OCI-LY3 (cell line): ENCODE data around the gene LCE5A.

Source experiments
- H2AFZ ChIP-seq: fragments of 200-600, 300-600 bp; shearing (Covaris generic); 2 replicates; pipeline ENCODE4 v1.6.0; 2014; ENCODE audit warnings: antibody characterized with exemption, low read depth, low read length
- H3K27ac ChIP-seq: fragments of 200-600, 300-600 bp; sonication (generic); 2 replicates; pipeline ENCODE4 v1.5.1; 2014; ENCODE audit warnings: mild to moderate bottlenecking, low read length, moderate library complexity, mixed read lengths
- H3K27me3 ChIP-seq: fragments of 200-600, 300-600 bp; sonication (generic); 2 replicates; pipeline ENCODE4 v1.6.1; 2014; ENCODE audit warnings: low read depth, low read length, mixed read lengths
- H3K36me3 ChIP-seq: fragments of 200-600, 300-600 bp; sonication (generic); replicated peaks from 2 replicates; pipeline ENCODE3; 2014; ENCODE audit warnings: low read depth, low read length, mixed read lengths
- H3K4me1 ChIP-seq: fragments of 300-600, 200-600 bp; sonication (generic); 2 replicates; pipeline ENCODE4 v1.6.1; 2014; ENCODE audit warnings: low read length, mixed read lengths
- H3K4me2 ChIP-seq: fragments of 200-600, 300-600 bp; sonication (generic); 2 replicates; pipeline ENCODE4 v1.6.1; 2014; ENCODE audit warnings: low read length, mixed read lengths
- H3K4me3 ChIP-seq: fragments of 300-600, 200-600 bp; sonication (generic); 2 replicates; pipeline ENCODE4 v1.5.1; 2014; ENCODE audit warnings: antibody characterized with exemption, mild to moderate bottlenecking, low read length, moderate library complexity
- H3K79me2 ChIP-seq: fragments of 300-600, 200-600 bp; shearing (Covaris generic); 2 replicates; pipeline ENCODE4 v1.6.1; 2014; ENCODE audit warnings: mild to moderate bottlenecking, low read length, mixed read lengths
- H3K9ac ChIP-seq: fragments of 300-600, 200-600 bp; shearing (Covaris generic); 2 replicates; pipeline ENCODE4 v1.6.0; 2014; ENCODE audit warnings: mild to moderate bottlenecking, low read length, moderate library complexity
- H3K9me3 ChIP-seq: fragments of 200-600, 300-600 bp; shearing (Covaris generic); 2 replicates; pipeline ENCODE4 v1.6.1; 2014; ENCODE audit warnings: low read length, mixed read lengths; ENCODE audit not compliant: insufficient read depth
- H4K20me1 ChIP-seq: fragments of 200-600, 300-600 bp; sonication (generic); 2 replicates; pipeline ENCODE4 v1.6.1; 2016; ENCODE audit warnings: low read length, mixed read lengths; ENCODE audit not compliant: insufficient read depth
- EZH2phosphoT487 ChIP-seq: fragments of 200-600 bp; shearing (Covaris generic); IDR thresholded peaks from 2 replicates; pipeline ENCODE4 v1.6.1; 2018; ENCODE audit warnings: antibody characterized with exemption, mixed run types, low read depth
- TF ChIP-seq, protein P1 (sequence below): fragments of 200-600, 300-600 bp; sonication (generic); IDR thresholded peaks from 2 replicates; pipeline ENCODE4 v1.5.1; 2014; ENCODE audit warnings: antibody characterized with exemption, low read length, low read depth

LCE5A gene

GRCh38 chr1:152520561-152521090 lies 10.0 kb downstream of the LCE5A start:
- Histone ChIP-seq H3K27ac (no peak overlapping the region), H4K20me1 (no peaks in the 10 kb centered on the region), H3K4me1 (no peaks in the 10 kb centered on the region), H3K36me3 (no peaks in the 10 kb centered on the region), H3K9me3 (no peaks in the 10 kb centered on the region; the same call in 1 of the 2 replicates), H3K27me3 (peaks cover 32% of the 10 kb centered on the region; the same call in 1 of the 2 replicates), H2AFZ (no peak overlapping the region), H3K4me2 (no peak overlapping the region), H3K4me3 (no peak overlapping the region), H3K79me2 (no peaks in the 10 kb centered on the region), H3K9ac (no peak overlapping the region)
- TF ChIP-seq EZH2phosphoT487, result no peak
- TF ChIP-seq, protein P1, sequence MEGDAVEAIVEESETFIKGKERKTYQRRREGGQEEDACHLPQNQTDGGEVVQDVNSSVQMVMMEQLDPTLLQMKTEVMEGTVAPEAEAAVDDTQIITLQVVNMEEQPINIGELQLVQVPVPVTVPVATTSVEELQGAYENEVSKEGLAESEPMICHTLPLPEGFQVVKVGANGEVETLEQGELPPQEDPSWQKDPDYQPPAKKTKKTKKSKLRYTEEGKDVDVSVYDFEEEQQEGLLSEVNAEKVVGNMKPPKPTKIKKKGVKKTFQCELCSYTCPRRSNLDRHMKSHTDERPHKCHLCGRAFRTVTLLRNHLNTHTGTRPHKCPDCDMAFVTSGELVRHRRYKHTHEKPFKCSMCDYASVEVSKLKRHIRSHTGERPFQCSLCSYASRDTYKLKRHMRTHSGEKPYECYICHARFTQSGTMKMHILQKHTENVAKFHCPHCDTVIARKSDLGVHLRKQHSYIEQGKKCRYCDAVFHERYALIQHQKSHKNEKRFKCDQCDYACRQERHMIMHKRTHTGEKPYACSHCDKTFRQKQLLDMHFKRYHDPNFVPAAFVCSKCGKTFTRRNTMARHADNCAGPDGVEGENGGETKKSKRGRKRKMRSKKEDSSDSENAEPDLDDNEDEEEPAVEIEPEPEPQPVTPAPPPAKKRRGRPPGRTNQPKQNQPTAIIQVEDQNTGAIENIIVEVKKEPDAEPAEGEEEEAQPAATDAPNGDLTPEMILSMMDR, result no peak

DNA sequence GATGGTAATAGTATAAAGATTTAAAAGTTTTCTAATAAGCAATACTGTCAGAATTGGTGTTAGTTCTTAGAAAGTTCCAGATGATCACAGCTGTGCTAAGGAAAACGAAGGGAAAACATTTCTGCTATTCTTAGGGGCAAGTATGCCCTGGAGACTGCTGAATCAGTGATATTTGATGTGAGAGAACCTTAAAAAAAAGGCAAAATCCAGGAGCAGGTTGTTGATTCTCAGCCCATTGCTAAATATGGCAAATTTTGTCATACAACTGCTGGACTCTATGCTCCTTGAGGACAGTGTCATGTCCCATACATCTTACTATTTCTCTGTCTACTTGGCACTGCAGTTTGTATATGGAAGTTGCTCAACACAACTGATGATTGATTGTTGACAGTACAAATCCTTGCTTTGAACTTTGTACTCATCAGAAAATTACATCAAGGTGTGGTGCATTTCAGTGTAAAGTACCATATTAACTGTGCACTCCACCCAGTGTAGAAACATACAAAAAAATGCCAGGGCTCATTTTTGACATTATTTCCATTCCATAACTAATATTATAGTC lies 14.6 kb downstream of the LCE5A start:
- Histone ChIP-seq H3K36me3 (no peaks in the 10 kb centered on the region), H3K9me3 (no peaks in the 10 kb centered on the region; the same call in 1 of the 2 replicates), H3K27me3 (peaks cover 32% of the 10 kb centered on the region; the same call in 1 of the 2 replicates), H3K4me3 (no peak overlapping the region), H2AFZ (no peak overlapping the region), H3K4me2 (no peak overlapping the region), H3K4me1 (no peaks in the 10 kb centered on the region), H3K79me2 (no peaks in the 10 kb centered on the region), H3K9ac (no peak overlapping the region), H3K27ac (no peak overlapping the region), H4K20me1 (no peaks in the 10 kb centered on the region)
- TF ChIP-seq, protein P1, result no peak
- TF ChIP-seq EZH2phosphoT487, result no peak

DNA sequence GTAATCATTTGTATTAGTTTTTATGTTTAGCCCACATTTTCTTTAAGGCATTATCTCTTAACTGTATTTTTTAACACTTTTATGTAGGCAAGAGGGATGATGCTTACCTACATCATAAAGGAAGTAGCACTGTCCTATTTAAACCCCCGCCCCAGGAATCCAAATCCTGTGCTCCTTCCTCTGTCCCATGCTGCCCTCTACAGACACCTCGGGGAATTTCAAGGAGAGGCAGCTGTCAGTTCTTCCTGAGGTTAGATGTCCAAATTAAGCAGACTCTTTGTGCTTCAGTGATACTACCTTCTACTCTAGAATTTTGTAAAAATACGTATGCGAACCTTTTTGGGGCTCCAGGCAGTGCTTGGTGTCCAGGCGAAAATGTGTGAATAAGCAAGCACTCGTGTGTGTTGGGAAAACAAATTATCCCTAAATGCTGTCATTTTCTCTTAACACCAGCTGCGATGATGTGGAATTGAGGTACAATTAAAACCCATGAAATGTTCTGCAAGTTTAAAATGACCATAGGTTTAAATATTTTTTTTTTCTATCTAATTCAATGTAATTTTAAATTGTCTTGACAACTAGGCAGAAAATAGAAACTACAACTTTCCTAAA lies 22.8 kb downstream of the LCE5A start:
- no peak overlapping the region for H3K4me2 ChIP-seq
- no peak overlapping the region for H3K4me3 ChIP-seq
- TF ChIP-seq, protein P1, result peak; percentile 90
- no peak for TF ChIP-seq EZH2phosphoT487
- H3K27me3 ChIP-seq, result peaks cover 8% of the 10 kb centered on the region; the same call in 1 of the 2 replicates
- H3K36me3 ChIP-seq, result no peaks in the 10 kb centered on the region
- no peaks in the 10 kb centered on the region for H3K4me1 ChIP-seq
- no peak overlapping the region for H3K9ac ChIP-seq
- H4K20me1 ChIP-seq, result no peaks in the 10 kb centered on the region
- no peaks in the 10 kb centered on the region for H3K79me2 ChIP-seq
- H3K9me3 ChIP-seq, result peaks cover 6% of the 10 kb centered on the region; the same call in 1 of the 2 replicates
- H3K27ac ChIP-seq, result no peak overlapping the region
- no peak overlapping the region for H2AFZ ChIP-seq

DNA sequence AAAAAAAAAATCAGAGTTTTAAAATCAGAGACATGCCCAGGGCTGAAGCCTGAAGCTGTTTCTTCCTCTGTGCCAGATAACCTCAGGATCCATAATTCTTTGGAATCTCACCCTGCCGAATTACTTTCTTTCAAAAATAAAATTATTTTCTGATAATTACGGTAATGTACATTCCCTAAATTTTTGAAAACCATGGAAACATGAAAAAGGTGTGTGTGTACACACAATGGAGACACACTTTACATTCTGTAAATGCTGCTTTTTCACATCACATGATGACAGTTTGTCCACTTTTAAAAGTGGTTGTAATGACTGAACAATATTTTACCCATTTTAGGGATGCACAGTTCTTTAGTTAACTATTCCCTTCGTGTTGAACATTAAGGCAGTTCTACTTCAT lies 25.2 kb downstream of the LCE5A start:
- no peaks in the 10 kb centered on the region for H4K20me1 ChIP-seq
- no peak overlapping the region for H3K9ac ChIP-seq
- no peaks in the 10 kb centered on the region for H3K36me3 ChIP-seq
- no peak overlapping the region for H3K4me3 ChIP-seq
- H3K4me1 ChIP-seq, result no peaks in the 10 kb centered on the region
- H3K27me3 ChIP-seq, result peaks cover 8% of the 10 kb centered on the region
- H2AFZ ChIP-seq, result no peak overlapping the region
- H3K9me3 ChIP-seq, result peaks cover 6% of the 10 kb centered on the region; the same call in 1 of the 2 replicates
- TF ChIP-seq EZH2phosphoT487, result no peak
- TF ChIP-seq, protein P1, result no peak
- no peak overlapping the region for H3K27ac ChIP-seq
- no peak overlapping the region for H3K4me2 ChIP-seq
- H3K79me2 ChIP-seq, result no peaks in the 10 kb centered on the region
